Measurements from ENCODE around the gene UGT1A9. TPM values are rescaled to one million over a fixed set of nuclear protein-coding genes. Genes with fewer than 3 reads are reported as not detected.
"Not testable (repeated sequence)": the region's sequence is repeated elsewhere in the genome, so short reads cannot be mapped to it uniquely, and the experiment has no call there.

UGT1A9 gene
- total RNA-seq (1 to 10 TPM in 2 of 5 donors, under 1 TPM in 1, not detected in 2; 0.73 to 7.0 (median 3.9) TPM), polyA plus RNA-seq (not detected)
- long read RNA-seq, donor 1: 0 reads
- long read RNA-seq, donor 2: 0 reads
- long read RNA-seq, donor 3: 0 reads
- long read RNA-seq, donor 4: 0 reads
- long read RNA-seq, donor 5: 0 reads
- long read RNA-seq, donor 6: 0 reads
- long read RNA-seq, donor 7: 0 reads
- long read RNA-seq, donor 8: 0 reads
- long read RNA-seq, donor 9: 0 reads
- long read RNA-seq, donor 10: 0 reads

- Histone ChIP-seq H3K4me1 (no peaks in the 10 kb centered on the region), H3K4me3 (no peak within 1 kb of the TSS), H3K27me3 (no peaks in the 10 kb centered on the region), H3K27ac (no peak within 1 kb of the TSS), H3K36me3 (no peaks in the 10 kb centered on the region), H3K9me3 (no peaks in the 10 kb centered on the region)
- intact Hi-C loops (cut with DNase I; ENCODE audit: low total_unique reads): no loop called here
- no peak for DNase-seq
- no peak for TF ChIP-seq EP300 (IDR thresholded peaks at IDR 0.05)
- no peak for TF ChIP-seq POLR2A (IDR thresholded peaks at IDR 0.05)
- TF ChIP-seq POLR2AphosphoS5 (IDR thresholded peaks at IDR 0.05): no peak
- no peak for TF ChIP-seq CTCF (IDR thresholded peaks at IDR 0.05)
- 83 to 93% (median 91%) methylated on average over 5 of the region's 5 CpGs for WGBS, 5 donors
Measured at GRCh38 chr2:233671290-233672161, at the start of gene UGT1A9. TSS of gene UGT1A9 (plus strand) at chr2:233671898. CDS start at chr2:233671935, 37 bp downstream.

GRCh38 chr2:233627331-233628025, 44.2 kb upstream of the UGT1A9 start:
- 62 to 68% (median 66%) methylated on average over 5 of the region's 5 CpGs for WGBS, 5 donors
- TF ChIP-seq POLR2AphosphoS5 (IDR thresholded peaks at IDR 0.05): no peak
- no peak for TF ChIP-seq POLR2A (IDR thresholded peaks at IDR 0.05)
- TF ChIP-seq CTCF (IDR thresholded peaks at IDR 0.05): no peak
- no peak for TF ChIP-seq EP300 (IDR thresholded peaks at IDR 0.05)
- Histone ChIP-seq H3K27me3 (no peaks in the 10 kb centered on the region), H3K27ac (no peak overlapping the region), H3K36me3 (no peaks in the 10 kb centered on the region), H3K4me1 (no peaks in the 10 kb centered on the region), H3K9me3 (peaks cover 0 to 15% (median 3%) of the 10 kb centered on the region in 4 donors), H3K4me3 (no peak overlapping the region)
- no peak for DNase-seq
- intact Hi-C loops (cut with DNase I; ENCODE audit: low total_unique reads): no loop called here

- H3K36me3 ChIP-seq; DNase-seq; intact Hi-C loops (cut with DNase I; ENCODE audit: low total_unique reads); H3K27me3 ChIP-seq; H3K4me3 ChIP-seq; H3K9me3 ChIP-seq; H3K27ac ChIP-seq; H3K4me1 ChIP-seq: not testable (repeated sequence)
- 60 to 80% (median 66%) methylated on average over 10 of the region's 10 CpGs for WGBS, 5 donors
Measured at GRCh38 chr2:233636306-233636705, 35.4 kb upstream of the UGT1A9 start, which contains the start of gene UGT1A10. TSS of gene UGT1A10 (plus strand) at chr2:233636448. CDS start at chr2:233636523, 75 bp downstream.

GRCh38 chr2:233638836-233639235, 32.9 kb upstream of the UGT1A9 start:
- Histone ChIP-seq H3K9me3 (peaks cover 0 to 11% (median 4%) of the 10 kb centered on the region in 4 donors), H3K27ac (no peak overlapping the region), H3K36me3 (no peaks in the 10 kb centered on the region), H3K4me1 (no peaks in the 10 kb centered on the region), H3K4me3 (no peak overlapping the region), H3K27me3 (no peaks in the 10 kb centered on the region)
- TF ChIP-seq EP300 (IDR thresholded peaks at IDR 0.05): no peak
- TF ChIP-seq CTCF (IDR thresholded peaks at IDR 0.05): no peak
- TF ChIP-seq POLR2AphosphoS5 (IDR thresholded peaks at IDR 0.05): no peak
- TF ChIP-seq POLR2A (IDR thresholded peaks at IDR 0.05): no peak
- intact Hi-C loops (cut with DNase I; ENCODE audit: low total_unique reads): no loop called here
- no peak for DNase-seq
- WGBS, 5 donors: 40 to 54% (median 49%) methylated on average over 5 of the region's 5 CpGs

Measured in stomach (tissue), 19 donors.